H9 (cell line): ENCODE results near the gene HEBP2. TPM values are rescaled to one million over a fixed set of nuclear protein-coding genes. Genes with fewer than 3 reads are reported as not detected.

Source experiments
- DNase-seq: peaks from one replicate; pipeline ENCODE4 v3.0.0-alpha.2; 2017
- H2AFZ ChIP-seq: one replicate; pipeline ENCODE4 v1.6.1; 2013; ENCODE audit warnings: mild to moderate bottlenecking, low read length, control low read depth, moderate library complexity
- H2AK5ac ChIP-seq: 2 replicates; pipeline ENCODE4 v1.6.1; 2013; ENCODE audit warnings: low read length, control low read depth, mixed read lengths; ENCODE audit not compliant: insufficient read length
- H2BK120ac ChIP-seq: one replicate; pipeline ENCODE4 v1.6.1; 2013; ENCODE audit warnings: low read depth, mild to moderate bottlenecking, low read length, control low read depth, inconsistent platforms; ENCODE audit not compliant: poor library complexity, severe bottlenecking
- H2BK12ac ChIP-seq: 2 replicates; pipeline ENCODE4 v1.6.1; 2013; ENCODE audit warnings: low read length, control low read depth, mixed read lengths, low read depth; ENCODE audit not compliant: insufficient read length
- H2BK15ac ChIP-seq: 2 replicates; pipeline ENCODE4 v1.6.1; 2013; ENCODE audit warnings: low read depth, low read length, control low read depth
- H2BK20ac ChIP-seq: one replicate; pipeline ENCODE4 v1.6.1; 2013; ENCODE audit warnings: low read depth, mild to moderate bottlenecking, low read length, control low read depth, inconsistent platforms; ENCODE audit not compliant: poor library complexity, severe bottlenecking
- H2BK5ac ChIP-seq: 2 replicates; pipeline ENCODE4 v1.6.1; 2013; ENCODE audit warnings: low read length, control low read depth, mixed read lengths; ENCODE audit not compliant: insufficient read length
- H3K14ac ChIP-seq: 2 replicates; pipeline ENCODE4 v1.6.1; 2013; ENCODE audit warnings: low read length, control low read depth; ENCODE audit not compliant: insufficient read depth
- H3K18ac ChIP-seq: 2 replicates; pipeline ENCODE4 v1.6.1; 2013; ENCODE audit warnings: low read depth, mild to moderate bottlenecking, mixed read lengths, low read length, control low read depth; ENCODE audit not compliant: insufficient read length
- H3K23ac ChIP-seq: 2 replicates; pipeline ENCODE4 v1.6.1; 2013; ENCODE audit warnings: low read length, control low read depth, mixed read lengths, low read depth; ENCODE audit not compliant: insufficient read length
- H3K23me2 ChIP-seq: 2 replicates; pipeline ENCODE4 v1.6.1; 2013; ENCODE audit warnings: low read depth, mild to moderate bottlenecking, mixed read lengths, low read length, control low read depth; ENCODE audit not compliant: insufficient read length, poor library complexity, severe bottlenecking
- H3K27ac ChIP-seq: 2 replicates; pipeline ENCODE4 v1.5.1; 2013; ENCODE audit warnings: low read length, control low read depth, mixed read lengths, low read depth; ENCODE audit not compliant: insufficient read length
- H3K27me3 ChIP-seq: 2 replicates; pipeline ENCODE4 v1.6.1; 2013; ENCODE audit warnings: low read length, control low read depth, inconsistent platforms; ENCODE audit not compliant: insufficient read depth
- H3K4ac ChIP-seq: 2 replicates; pipeline ENCODE4 v1.6.1; 2013; ENCODE audit warnings: low read depth, mild to moderate bottlenecking, control low read depth, inconsistent platforms, low read length, moderate library complexity
- H3K4me1 ChIP-seq: 2 replicates; pipeline ENCODE4 v1.6.1; 2013; ENCODE audit warnings: low read length, control low read depth, inconsistent platforms; ENCODE audit not compliant: insufficient read depth
- H3K4me2 ChIP-seq: 2 replicates; pipeline ENCODE4 v1.6.1; 2013; ENCODE audit warnings: low read length, control low read depth, mixed read lengths; ENCODE audit not compliant: insufficient read length, insufficient read depth
- H3K56ac ChIP-seq: 2 replicates; pipeline ENCODE4 v1.6.1; 2013; ENCODE audit warnings: low read depth, mild to moderate bottlenecking, mixed read lengths, low read length, control low read depth; ENCODE audit not compliant: insufficient read length
- H3K79me1 ChIP-seq: 2 replicates; pipeline ENCODE4 v1.6.1; 2013; ENCODE audit warnings: low read depth, mild to moderate bottlenecking, moderate library complexity, low read length, control low read depth, inconsistent platforms; ENCODE audit not compliant: insufficient read depth, poor library complexity, severe bottlenecking
- H3K79me2 ChIP-seq: 2 replicates; pipeline ENCODE4 v1.6.1; 2013; ENCODE audit warnings: low read length, control low read depth, inconsistent platforms; ENCODE audit not compliant: insufficient read depth
- H3K9ac ChIP-seq: 2 replicates; pipeline ENCODE4 v1.6.1; 2013; ENCODE audit warnings: low read length, control low read depth, mixed read lengths; ENCODE audit not compliant: insufficient read length; ENCODE audit errors: extremely low read depth
- H3K9me3 ChIP-seq: one replicate; pipeline ENCODE4 v1.6.1; 2013; ENCODE audit warnings: low read depth, low read length, inconsistent platforms; ENCODE audit not compliant: control insufficient read depth
- H3T11ph ChIP-seq: one replicate; pipeline ENCODE4 v1.6.1; 2013; ENCODE audit warnings: mild to moderate bottlenecking, low read length, control low read depth, inconsistent platforms
- H4K20me1 ChIP-seq: one replicate; pipeline ENCODE4 v1.6.1; 2013; ENCODE audit not compliant: control insufficient read depth, insufficient read length, insufficient read depth
- H4K5ac ChIP-seq: 2 replicates; pipeline ENCODE4 v1.6.1; 2013; ENCODE audit warnings: low read depth, mild to moderate bottlenecking, mixed read lengths, low read length, control low read depth; ENCODE audit not compliant: insufficient read length
- H4K8ac ChIP-seq: replicated peaks from 2 replicates; pipeline ENCODE4 v1.6.1; 2013; ENCODE audit warnings: low read length, control low read depth, mixed read lengths, low read depth; ENCODE audit not compliant: insufficient read length
- H4K91ac ChIP-seq: 2 replicates; pipeline ENCODE4 v1.6.1; 2013; ENCODE audit warnings: low read depth, mild to moderate bottlenecking, moderate library complexity, mixed read lengths, low read length, control low read depth; ENCODE audit not compliant: insufficient read length
- H3K27ac Mint-ChIP-seq, 3 experiments: 2 replicates in 2 of 3; 3 replicates in 1 of 3; pipeline ENCODE4 v1.8.0; 2020 to 2021; ENCODE audit warnings: mixed read lengths in 3 of 3, mild to moderate bottlenecking in 1 of 3, moderate library complexity in 1 of 3
- H3K27me3 Mint-ChIP-seq: 2 replicates; pipeline ENCODE4 v1.8.0; 2021; ENCODE audit warnings: low read depth, mild to moderate bottlenecking, moderate library complexity, mixed read lengths
- H3K36me3 Mint-ChIP-seq, 3 experiments: 2 replicates in 2 of 3; 3 replicates in 1 of 3; pipeline ENCODE4 v1.8.0; 2020 to 2021; ENCODE audit warnings: low read depth in 3 of 3, mixed read lengths in 3 of 3; ENCODE audit not compliant: insufficient read depth in 1 of 3
- H3K4me1 Mint-ChIP-seq, 2 experiments: 2 replicates each; pipeline ENCODE4 v1.8.0; 2020; ENCODE audit warnings: mixed read lengths in 2 of 2
- H3K4me3 Mint-ChIP-seq, 2 experiments: 2 replicates in 1 of 2; 3 replicates in 1 of 2; pipeline ENCODE4 v1.8.0; 2020 to 2021; ENCODE audit warnings: mild to moderate bottlenecking in 2 of 2, mixed read lengths in 2 of 2, moderate library complexity in 1 of 2
- H3K9me3 Mint-ChIP-seq, 2 experiments: 2 replicates in 1 of 2; 3 replicates in 1 of 2; pipeline ENCODE4 v1.8.0; 2020; ENCODE audit warnings: mild to moderate bottlenecking in 2 of 2, mixed read lengths in 2 of 2, moderate library complexity in 1 of 2
- WGBS: extraction: QIAGEN DNeasy Blood & Tissue Kit; methylation state at CpG from one replicate; pipeline ENCODE4 v1.1.7; 2013; ENCODE audit warnings: missing lambda C conversion rate, low lambda C conversion rate, mixed read lengths; ENCODE audit not compliant: insufficient read length; ENCODE audit errors: extremely low coverage; 5-methylcytosine and 5-hydroxymethylcytosine counted together
- total RNA-seq: library from RNA; stranded (reverse); gene quantifications from 2 replicates; pipeline ENCODE4 v1.2.1, GENCODE V29; 2021
- TF ChIP-seq, protein P1 (sequence below): fragments of 200-600 bp; sonication (generic); conservative IDR thresholded peaks from 3 replicates; pipeline ENCODE4 v1.8.0; 2021; ENCODE audit warnings: antibody characterized with exemption, mild to moderate bottlenecking

HEBP2 gene
- total RNA-seq, 1 experiment from 2014 or later, result 57.8 TPM

GRCh38 chr6:138396709-138397108 lies 7.3 kb upstream of the HEBP2 start:
- Histone ChIP-seq H3K23ac (no peak overlapping the region), H2BK120ac (no peak overlapping the region), H2BK12ac (no peak overlapping the region), H2BK5ac (no peak overlapping the region), H2BK15ac (no peak overlapping the region), H3K4me2 (no peak overlapping the region), H3K4ac (no peak overlapping the region), H3K14ac (no peak overlapping the region), H3K27ac (no peak overlapping the region), H3K9me3 (no peaks in the 10 kb centered on the region), H4K5ac (no peak overlapping the region), H2AFZ (no peak overlapping the region), H3K79me2 (no peaks in the 10 kb centered on the region), H3T11ph (no peak overlapping the region), H4K20me1 (no peaks in the 10 kb centered on the region), H2AK5ac (no peak overlapping the region), H3K27me3 (no peaks in the 10 kb centered on the region), H3K79me1 (no peaks in the 10 kb centered on the region), H3K18ac (no peak overlapping the region), H2BK20ac (no peak overlapping the region), H3K4me1 (no peaks in the 10 kb centered on the region), H4K91ac (no peak overlapping the region), H4K8ac (no peak overlapping the region), H3K23me2 (no peaks in the 10 kb centered on the region), H3K56ac (no peak overlapping the region), H3K9ac (no peak overlapping the region)
- Mint-ChIP-seq H3K4me3 (no peak overlapping the region), H3K9me3 (no peaks in the 10 kb centered on the region), H3K27ac (no peak overlapping the region), H3K4me1 (0 out of 4 replicates have a peak, but pooled peaks cover 0 to 3% of the 10 kb centered on the region in 2 experiments), H3K36me3 (no peaks in the 10 kb centered on the region), H3K27me3 (no peaks in the 10 kb centered on the region)
- WGBS, result no CpG with 5 or more reads among the region's 5 CpGs
- TF ChIP-seq, protein P1, sequence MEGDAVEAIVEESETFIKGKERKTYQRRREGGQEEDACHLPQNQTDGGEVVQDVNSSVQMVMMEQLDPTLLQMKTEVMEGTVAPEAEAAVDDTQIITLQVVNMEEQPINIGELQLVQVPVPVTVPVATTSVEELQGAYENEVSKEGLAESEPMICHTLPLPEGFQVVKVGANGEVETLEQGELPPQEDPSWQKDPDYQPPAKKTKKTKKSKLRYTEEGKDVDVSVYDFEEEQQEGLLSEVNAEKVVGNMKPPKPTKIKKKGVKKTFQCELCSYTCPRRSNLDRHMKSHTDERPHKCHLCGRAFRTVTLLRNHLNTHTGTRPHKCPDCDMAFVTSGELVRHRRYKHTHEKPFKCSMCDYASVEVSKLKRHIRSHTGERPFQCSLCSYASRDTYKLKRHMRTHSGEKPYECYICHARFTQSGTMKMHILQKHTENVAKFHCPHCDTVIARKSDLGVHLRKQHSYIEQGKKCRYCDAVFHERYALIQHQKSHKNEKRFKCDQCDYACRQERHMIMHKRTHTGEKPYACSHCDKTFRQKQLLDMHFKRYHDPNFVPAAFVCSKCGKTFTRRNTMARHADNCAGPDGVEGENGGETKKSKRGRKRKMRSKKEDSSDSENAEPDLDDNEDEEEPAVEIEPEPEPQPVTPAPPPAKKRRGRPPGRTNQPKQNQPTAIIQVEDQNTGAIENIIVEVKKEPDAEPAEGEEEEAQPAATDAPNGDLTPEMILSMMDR, result no peak
- DNase-seq, result no peak
